ENCODE data around the gene RPL36.
"Not testable (repeated sequence)": the region's sequence is repeated elsewhere in the genome, so short reads cannot be mapped to it uniquely, and the experiment has no call there.

Gene RPL36

DNA sequence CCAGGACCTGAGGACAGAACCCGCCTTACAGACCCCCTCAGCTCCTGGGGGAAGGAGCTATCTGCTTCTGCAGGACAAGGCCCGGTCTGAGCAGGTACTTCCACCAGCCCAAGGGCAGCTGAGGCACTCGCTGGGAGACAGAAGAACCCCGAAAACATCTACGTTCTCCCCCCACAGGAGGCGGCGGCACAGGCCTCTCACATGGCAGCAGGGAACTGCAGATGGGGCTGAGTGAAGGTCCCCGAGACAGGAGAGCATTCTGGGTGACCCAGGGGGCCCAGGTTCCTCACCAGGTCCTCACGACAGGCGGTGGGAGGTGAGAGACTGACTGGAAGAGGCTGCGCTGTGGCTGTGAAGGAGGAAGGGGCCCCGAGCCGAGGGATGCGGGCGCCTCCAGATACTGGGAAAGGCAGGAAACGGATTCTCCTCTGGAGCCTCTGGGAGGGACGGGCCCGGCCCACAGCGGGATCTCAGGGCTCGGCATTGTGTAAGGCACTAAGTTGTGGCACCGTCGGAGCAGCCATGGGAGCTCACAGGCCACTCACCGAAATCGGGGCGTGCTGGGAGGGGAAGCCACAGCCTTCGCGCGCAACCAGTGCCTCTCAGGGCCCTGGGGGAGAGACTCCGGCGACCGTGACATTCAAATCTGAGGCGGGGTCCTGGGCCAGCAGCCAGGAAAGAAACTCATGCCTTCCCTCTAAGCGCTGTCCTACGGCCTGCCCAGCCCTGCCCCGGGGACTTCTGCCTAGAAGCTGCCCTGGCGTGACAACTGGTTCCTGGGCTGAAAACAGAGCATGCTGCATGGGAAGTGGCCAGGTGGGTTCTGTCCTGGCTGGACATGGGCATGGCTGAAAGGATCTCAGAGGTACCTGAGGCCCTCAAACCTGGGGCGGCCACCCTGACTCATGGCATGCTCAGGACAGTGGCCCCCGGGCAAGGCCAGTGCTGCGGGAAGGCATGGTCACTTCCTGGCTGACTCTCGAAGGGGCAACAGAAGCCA lies 14.0 kb downstream of the RPL36 start:
- no peak for DNase-seq (ENCODE audit: low read depth in 1 of 2, low spot score in 1 of 2)

DNA sequence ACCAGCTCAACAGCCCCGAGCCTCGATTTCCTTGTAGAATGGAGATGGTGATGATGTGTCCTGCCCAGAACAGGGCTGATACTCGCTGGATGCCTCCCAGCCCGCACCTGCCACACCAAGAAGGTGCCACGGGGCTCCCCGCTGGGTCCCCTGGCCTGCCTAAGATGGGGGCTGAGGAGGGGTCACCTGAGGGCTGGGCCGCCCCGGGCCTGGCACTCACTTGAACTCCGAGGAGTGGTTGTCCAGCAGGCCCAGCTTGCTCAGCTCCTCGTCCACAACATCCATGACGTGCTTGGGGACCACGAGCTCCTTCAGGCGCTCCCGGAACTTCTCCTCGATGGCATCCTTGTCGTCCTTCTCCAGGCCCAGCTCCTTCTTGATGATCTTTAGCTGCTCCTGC lies 15.5 kb downstream of the RPL36 start:
- DNase-seq (ENCODE audit: low read depth in 1 of 2, low spot score in 1 of 2), result no peak

DNA sequence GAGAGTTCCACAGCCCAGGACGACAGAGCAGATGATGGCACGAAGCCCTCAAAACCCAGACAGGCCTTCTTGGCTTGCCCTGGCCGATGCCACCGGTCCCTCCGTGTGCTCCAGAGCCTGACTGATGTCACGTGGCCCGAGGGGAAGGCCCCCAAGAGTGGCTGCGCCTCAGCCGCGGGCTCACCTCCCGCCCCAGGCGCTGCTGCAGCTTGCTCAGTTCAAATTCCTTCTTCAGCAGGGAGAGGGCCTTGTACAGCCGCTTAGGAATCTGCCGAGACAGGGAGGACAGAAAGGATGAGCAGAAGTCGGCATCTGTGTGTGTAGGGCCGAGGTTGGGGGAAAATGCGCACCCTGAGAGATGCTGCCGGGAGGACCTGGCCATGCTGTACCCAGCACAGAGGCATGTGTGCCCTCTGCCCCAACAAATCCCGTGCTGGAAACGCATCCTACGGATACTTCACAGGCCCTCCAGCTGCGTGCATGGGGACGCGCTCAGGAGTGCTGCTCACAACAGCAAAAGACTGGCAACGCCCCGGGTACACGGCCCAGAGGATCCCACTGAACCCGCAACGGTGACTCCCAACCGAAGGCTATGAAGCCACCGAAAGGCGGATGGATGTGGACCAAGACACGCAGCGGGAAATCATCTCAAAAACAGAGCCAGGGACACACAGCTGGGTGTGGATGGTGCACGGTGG lies 16.9 kb downstream of the RPL36 start:
- DNase-seq (ENCODE audit: low read depth in 1 of 2, low spot score in 1 of 2), result no peak

DNA sequence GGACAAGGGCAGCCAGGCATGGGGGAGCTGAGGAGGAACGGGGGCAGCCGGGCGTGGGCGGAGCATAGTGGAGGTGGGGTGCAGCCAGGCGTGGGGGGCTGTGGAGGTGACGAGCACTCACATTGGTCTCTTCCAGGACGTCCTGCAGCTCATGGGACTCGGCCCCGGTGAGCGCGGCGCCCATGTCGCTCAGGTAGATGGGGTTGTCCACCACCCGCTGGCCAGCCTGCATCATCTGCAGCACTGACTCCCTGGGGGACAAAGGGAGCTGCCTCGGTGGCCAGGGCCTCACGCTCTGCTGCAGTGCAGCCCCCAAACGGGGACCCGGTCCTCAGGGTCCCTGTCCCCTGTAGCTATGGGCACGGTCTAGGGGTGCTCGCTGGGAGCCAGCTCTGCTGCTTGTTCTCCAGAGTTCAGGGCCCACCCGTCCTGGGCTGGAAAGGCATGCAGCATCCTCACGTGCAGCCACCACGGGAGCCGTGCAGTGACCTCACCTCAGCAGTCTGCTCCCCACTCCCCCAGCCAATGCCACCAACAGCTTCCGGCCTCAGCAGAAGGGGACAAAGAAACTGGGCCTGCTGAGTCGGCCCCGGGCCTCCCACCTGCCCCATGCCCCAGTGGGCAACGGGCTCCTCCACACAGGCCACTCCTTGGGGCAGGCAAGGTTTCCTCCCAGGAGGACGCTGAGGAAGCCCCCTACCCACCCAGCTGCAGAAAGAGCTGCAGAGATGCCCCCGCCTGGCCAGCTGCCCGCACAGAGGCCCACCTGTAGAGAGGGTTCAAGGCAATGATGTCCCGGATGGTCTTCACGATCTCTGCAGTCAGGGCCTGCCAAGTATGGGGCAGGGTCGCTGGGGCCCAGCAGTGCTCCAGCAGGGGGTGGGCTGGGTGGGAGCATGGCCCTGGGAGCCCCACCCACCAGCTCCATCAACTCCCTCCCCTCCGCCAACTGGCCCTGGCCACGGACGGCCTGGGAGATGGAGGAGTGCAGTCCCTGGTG lies 17.8 kb downstream of the RPL36 start:
- no peak for DNase-seq (ENCODE audit: low read depth in 1 of 2, low spot score in 1 of 2)

DNA sequence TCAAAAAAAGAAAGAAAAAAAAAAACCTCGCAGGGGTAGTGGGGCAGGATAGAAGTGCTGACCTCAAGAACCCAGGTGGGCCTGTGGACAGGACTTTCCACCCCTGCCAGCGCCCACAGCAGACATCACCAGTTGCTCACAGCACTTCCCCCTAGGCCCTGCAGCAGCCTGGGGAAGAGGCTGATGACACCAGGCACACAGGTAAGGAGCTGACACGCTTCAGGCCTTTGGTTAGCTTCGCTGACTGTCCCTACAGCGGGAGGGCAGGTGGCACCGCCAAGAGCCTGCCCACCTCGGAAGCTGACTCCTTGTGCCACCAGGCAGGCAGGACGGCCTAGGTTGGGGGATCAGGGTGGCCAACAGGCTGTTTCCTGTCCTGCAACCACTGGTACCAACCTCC lies 20.9 kb downstream of the RPL36 start:
- DNase-seq (ENCODE audit: low read depth in 1 of 2, low spot score in 1 of 2), result no peak

DNA sequence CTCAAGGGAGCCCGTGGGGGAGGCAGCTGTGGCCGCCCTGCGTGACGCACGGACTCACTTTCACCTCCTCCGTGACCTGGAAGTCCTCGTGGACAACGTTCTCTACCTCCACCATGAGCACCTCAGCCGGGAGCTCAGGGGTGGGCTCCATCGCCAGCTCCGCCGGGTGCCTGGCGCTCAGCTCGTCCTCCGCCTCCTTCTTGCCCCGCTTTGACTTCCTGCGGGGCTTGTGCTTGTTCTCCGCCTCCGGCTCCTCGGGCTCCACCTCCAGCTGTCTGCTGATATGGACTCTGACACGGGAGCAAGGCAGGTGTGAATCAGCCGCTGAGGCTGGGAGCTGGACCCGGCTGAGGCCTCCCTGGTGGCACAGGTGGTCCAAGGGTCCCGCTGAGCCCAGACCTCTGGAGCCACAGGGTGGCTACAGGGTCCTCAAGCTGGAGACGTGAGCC lies 21.6 kb downstream of the RPL36 start:
- no peak for DNase-seq (ENCODE audit: low read depth in 1 of 2, low spot score in 1 of 2)

DNA sequence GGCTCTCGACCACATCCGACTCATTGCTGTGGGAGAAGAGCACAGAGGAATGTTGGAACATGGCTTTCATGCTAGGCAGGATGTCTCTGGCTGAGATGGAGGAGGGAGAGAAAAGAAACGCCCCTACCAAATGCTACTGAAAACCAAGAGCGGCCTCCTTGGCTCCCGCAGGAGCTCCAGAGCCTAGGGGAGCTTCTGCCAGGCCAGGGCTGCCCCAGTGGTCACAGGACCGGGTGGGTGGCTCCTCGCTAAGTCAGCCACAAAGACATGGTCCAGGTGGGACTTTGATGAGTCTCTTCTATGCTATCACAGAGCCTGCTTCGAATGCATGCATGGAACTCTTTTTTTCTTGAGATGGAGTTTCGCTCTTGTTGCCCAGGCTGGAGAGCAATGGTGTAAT lies 23.1 kb downstream of the RPL36 start:
- DNase-seq (ENCODE audit: low read depth in 1 of 2, low spot score in 1 of 2), result no peak

DNA sequence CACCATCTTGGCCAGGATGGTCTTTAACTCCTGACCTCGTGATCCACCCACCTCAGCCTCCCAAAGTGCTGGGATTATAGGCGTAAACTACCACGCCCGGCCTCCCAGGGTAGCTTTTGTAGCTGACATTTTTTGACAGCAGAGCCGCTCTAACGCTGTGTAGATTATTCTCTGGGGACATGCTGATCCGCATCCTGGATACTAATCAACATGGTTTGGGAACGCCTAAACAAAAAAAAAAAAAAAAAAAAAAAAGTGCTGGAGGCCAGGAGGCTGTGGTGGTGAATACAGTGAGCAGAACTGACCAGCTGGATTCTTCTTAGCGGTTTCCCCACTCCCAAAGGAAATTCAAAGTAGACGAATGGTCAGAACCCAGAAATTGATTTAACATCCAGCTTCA lies 24.7 kb downstream of the RPL36 start:
- no peak for DNase-seq (ENCODE audit: low read depth in 1 of 2, low spot score in 1 of 2)

DNA sequence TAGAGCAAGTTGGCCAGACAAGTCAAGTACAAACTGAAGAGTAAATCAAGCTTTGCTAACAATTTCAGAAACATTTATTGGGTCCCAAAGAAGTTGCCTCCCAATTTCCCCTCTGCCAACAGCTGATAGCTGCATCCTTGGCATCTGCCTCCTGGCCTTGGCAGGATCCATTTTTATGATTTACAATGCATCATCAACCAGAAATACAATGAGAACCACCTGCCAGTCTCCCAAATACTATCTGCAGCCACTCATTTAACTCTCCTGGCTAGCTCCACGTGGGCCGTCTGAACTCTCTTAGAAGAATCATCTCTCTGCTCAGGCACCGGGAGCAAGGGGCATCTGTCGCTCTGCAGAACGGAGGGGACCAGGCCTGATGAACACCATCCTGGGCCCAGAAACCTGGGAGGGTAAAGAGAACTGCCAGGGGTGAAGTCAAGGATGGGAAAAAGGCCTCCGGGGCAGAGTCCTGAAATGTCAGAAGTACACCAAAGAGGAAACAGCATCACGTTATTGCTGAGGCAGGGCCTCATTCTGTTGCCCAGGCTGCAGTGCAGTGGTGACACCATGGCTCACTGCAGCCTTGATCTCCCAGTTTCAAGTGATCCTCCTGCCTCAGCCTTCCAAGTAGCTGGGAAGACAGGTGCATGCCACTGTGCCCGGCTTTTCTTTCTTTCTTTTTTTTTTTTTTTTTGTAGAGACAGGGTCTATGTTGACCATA lies 27.3 kb downstream of the RPL36 start:
- no peak for DNase-seq (ENCODE audit: low read depth in 1 of 2, low spot score in 1 of 2)

DNA sequence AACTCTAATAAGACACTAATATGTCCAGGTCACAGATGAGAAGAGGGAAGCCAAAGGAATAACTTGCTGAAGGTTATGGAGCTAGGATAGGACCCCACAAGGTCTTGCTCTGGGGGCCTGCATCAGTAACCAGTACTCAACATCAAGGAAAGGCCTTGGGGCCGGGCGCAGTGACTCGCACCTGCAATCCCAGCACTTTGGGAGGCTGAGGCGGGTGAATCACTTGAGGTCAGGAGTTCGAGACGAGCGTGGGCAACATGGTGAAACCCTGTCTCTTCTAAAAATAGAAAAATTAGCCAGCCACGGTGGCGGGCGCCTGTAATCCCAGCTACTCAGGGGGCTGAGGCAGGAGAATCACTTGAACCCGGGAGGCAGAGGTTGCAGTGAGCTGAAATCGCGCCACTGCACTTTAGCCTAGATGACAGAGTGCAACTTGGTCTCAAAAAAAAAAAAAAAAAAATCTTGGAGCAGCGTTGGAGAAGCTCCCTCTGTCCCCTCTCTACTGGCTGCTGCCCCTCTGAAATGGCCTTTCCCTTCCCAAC lies 28.0 kb downstream of the RPL36 start:
- peak in 1 of 2 donors; percentile 43 for DNase-seq (ENCODE audit: low read depth in 1 of 2, low spot score in 1 of 2)

DNA sequence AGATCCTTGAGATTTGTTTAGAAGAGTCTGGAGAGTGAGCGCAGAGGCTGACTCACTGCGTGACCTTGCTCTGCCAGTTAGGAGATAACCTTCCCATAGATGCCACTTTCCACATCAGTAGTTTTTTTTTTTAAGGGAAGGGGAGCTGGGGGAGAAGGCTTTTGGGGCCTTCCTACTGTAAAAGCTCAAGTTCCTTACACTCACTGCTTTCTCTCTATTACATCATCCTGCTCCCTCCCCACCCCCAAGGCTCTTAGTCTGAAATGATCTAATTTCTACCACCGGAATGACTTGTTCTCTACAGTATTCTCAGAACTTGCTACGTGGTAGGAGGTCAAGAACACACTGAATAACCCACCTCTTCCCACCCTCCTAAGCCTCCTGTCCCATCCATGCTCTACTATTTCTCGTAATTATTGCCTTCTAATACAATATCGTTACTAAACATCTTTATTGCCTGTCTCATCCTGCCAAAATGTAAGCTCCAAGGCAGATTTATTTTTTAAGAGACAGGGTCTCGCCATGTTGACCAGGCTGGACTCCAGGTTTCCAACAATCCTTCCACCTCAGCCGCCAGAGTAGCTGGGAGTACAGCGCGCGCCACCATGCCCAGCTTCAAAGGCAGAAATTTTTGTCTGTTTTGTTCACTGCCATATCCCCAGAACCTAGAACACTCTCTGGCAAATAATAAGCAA lies 28.6 kb downstream of the RPL36 start:
- no peak for DNase-seq (ENCODE audit: low read depth in 1 of 2, low spot score in 1 of 2)

DNA sequence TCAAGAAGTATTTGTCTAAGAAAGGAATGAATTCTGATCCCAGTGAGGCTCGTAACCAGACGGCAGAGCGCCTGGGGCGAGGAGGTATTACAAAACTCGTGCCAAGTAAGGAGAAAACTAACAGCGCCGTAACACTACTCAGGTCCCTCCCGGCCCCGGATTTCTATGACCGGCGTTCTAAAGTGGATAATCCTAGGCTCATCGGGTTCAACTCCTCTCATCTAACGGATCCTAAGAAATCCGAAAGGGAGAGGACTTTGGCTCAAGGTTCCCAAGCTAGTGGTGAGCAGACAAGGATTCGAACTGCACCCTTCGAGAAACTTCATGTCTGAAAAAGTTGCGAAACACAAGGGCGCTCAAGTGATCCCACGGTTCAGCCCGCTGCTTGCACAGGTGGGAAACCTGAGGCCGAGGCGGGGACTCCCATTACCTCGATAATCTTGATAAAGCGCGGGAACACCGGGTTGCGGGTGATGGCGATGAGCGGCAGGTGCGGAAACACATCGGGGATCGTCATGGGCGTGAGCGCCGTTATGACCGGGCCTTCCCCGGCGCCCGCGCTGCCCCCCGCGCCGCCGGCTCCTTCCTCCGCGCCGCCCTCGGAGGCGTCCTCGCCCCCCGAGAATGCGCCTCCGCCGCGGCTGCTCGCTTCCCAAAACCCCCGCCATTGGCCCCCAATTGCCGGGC lies 29.3 kb downstream of the RPL36 start:
- DNase-seq (ENCODE audit: low read depth in 1 of 2, low spot score in 1 of 2), result no peak

DNA sequence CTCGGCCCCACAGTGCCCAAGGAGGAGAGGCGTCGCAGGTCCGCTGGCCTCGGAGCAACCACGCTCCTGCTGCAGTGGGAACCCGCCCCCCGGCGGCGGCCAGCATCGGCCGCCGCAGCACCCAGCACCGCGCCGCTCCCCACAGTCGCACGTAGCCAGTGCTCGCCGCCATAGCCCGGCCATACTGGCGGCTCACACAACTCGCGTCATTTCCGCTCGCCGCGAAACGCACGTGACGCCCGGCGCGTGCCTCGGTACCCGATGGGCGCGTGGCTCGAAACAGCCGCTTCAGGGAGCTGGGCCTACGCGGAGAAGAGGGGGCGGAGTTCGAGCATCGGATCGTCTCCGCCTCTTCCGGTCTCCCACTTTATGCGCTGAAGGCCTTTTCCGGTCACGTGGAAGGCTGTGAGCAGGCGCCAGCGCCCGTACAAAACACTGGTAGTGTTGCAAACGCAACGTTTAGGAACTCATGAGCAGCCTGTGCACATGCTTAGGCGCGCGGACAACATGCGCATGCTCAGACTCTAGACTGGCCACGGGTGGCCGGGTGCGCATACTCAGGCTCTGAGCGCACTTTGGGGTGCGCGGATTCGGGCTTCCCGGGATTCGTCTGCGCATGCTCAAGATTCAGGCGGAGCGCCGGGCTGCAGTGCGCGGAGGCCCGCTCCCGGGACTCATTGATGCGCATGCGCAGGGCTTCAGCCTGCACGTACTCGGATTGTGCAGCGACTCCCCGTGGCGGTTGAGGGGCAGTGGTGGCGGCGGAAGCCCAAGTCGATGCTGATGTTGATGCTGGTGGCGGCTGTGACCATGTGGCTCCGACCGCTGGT lies 30.1 kb downstream of the RPL36 start, which contains the start of the genes CATSPERD and LONP1:
Gene CATSPERD, plus strand, starts transcription at position 677 of the 830 bp plus-strand sequence. Its CDS starts 101 bp downstream, at position 778.
Gene LONP1, minus strand, starts transcription at position 186 of the 830 bp plus-strand sequence. Its CDS starts 14 bp downstream, at position 172.
- DNase-seq (ENCODE audit: low read depth in 1 of 2, low spot score in 1 of 2), result peak; percentile 95 to 97

DNA sequence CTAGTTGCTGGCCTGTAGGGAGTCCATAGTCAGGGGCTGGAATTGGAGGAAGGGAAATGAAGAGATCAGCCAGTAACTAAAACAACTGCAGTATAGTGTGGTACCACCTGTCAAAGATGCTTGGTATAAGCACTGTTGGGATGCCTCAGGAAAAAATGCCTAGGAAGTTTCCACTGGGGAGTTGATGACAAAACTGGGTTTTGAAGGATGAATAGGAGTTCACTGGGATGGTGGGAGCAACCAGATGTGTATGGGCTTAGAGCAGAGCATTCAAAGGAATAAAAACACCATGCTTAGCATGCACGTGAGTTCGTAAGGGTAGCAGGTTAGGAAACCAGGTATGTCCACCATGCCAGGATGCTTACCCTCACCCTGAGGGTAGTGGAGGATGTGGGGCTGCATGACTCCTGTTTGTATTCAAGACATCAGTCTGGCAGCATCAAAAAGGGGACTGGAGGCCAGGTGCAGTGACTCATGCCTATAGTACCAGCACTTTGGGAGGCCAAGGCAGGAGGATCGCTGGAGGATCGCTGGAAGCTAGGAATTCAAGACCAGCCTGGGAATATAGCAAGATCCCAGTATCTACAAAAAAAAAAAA lies 37.5 kb downstream of the RPL36 start:
- no peak for DNase-seq (ENCODE audit: low read depth in 1 of 2, low spot score in 1 of 2)

DNA sequence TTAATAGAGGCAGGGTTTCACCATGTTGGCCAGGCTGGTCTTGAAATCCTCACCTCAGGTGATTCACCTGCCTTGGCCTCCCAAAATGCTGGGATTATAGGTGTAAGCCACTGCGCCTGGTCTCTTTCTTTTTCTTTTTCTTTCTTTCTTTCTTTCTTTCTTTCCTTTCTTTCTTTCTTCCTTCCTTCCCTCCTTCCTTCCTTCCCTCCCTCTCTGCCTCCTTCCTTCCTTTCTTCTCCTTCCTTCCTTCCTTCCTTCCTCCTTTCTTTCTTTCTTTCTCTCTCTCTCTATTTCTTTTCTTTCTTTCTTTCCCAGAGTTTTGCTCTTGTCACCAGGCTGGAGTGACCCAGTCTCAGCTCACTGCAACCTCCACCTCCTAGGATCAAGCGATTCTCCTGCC lies 43.1 kb downstream of the RPL36 start:
- not testable (repeated sequence) for DNase-seq (ENCODE audit: low read depth in 1 of 2, low spot score in 1 of 2)

DNA sequence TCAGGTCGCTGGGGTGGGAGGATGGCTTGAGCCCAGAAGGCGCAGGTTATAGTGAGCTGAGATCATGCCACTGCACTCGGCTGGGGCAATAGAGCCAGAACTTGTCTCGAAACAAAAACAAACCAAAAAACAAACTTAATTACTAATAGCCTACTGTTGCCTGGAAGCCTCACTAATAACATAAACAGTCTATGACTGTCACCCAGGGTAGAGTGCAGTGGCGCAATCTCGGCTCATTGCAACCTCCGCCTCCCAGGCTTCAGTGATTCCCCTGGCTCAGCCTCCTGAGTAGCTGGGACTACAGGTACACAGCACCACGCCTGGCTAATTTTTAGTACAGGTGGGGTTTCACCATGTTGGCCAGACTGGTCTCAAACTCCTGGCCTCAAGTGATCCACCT lies 48.3 kb downstream of the RPL36 start:
- DNase-seq (ENCODE audit: low read depth in 1 of 2, low spot score in 1 of 2), result no peak

All from stimulated activated CD4-positive, alpha-beta T cell treated with anti-CD3 and anti-CD28 coated beads, Interleukin-15, amount 100 ng/mL, for 1 hour (primary cell).